Thyroid gland (tissue), 4 donors: ENCODE results near the gene MC5R. TPM values are rescaled to one million over a fixed set of nuclear protein-coding genes. Genes with fewer than 3 reads are reported as not detected.
"Not testable (repeated sequence)": the region's sequence is repeated elsewhere in the genome, so short reads cannot be mapped to it uniquely, and the experiment has no call there.

Source experiments
- DNase-seq, 2 donors: peaks; one replicate each; pipeline ENCODE4 v3.0.0-alpha.2; 2019
- H3K27ac ChIP-seq, 3 donors: fragments of 200-600 bp; sonication (generic); 1 replicate in 2 of 3; 2 replicates in 1 of 3; pipeline ENCODE4 v1.5.1; 2016 to 2019; ENCODE audit warnings: mild to moderate bottlenecking in 1 of 3, moderate library complexity in 1 of 3
- H3K27me3 ChIP-seq: fragments of 200-600 bp; sonication (generic); one replicate; pipeline ENCODE4 v1.5.1; 2019
- H3K36me3 ChIP-seq, 2 donors: fragments of 200-600 bp; sonication (generic); one replicate each; pipeline ENCODE4 v1.5.1; 2016 to 2019
- H3K4me1 ChIP-seq, 2 donors: fragments of 200-600 bp; sonication (generic); one replicate each; pipeline ENCODE4 v1.5.1; 2017 to 2019
- H3K4me3 ChIP-seq, 3 donors: fragments of 200-600 bp; sonication (generic); replicated peaks in 1 of 3; 1 replicate in 2 of 3; 2 replicates in 1 of 3; pipeline ENCODE4 v1.5.1; 2016; ENCODE audit warnings: mild to moderate bottlenecking in 1 of 3
- H3K9me3 ChIP-seq: fragments of 200-600 bp; sonication (generic); one replicate; pipeline ENCODE4 v1.5.1; 2017
- CTCF ChIP-seq, 6 experiments: fragments of 200-600 bp in 3 of 6; fragments of 450-650 bp in 3 of 6; sonication (generic) in 3 of 6; IDR thresholded peaks; one replicate each; pipeline ENCODE4 v1.5.1; 2016 to 2019; ENCODE audit warnings: antibody characterized with exemption in 6 of 6, mild to moderate bottlenecking in 2 of 6, inconsistent platforms in 1 of 6, moderate library complexity in 1 of 6
- POLR2A ChIP-seq, 2 donors: fragments of 450-650 bp; IDR thresholded peaks; one replicate each; pipeline ENCODE4 v1.6.1; 2017; ENCODE audit warnings: antibody characterized with exemption in 2 of 2, mild to moderate bottlenecking in 2 of 2, moderate library complexity in 1 of 2
- WGBS, 2 donors: methylation state at CpG; one replicate each; pipeline ENCODE4 v1.1.5; 2017; 5-methylcytosine and 5-hydroxymethylcytosine counted together
- intact Hi-C: fragments of 100-400 bp; cut with DNase I; formaldehyde crosslinking; loops from one replicate; pipeline ENCODE4 v1.15.1; 2023
- total RNA-seq, 4 donors: library from RNA; depleted of rRNA; stranded (reverse); fragments of >200 nt; gene quantifications; one replicate each; pipeline ENCODE4 v1.2.3, GENCODE V29; 2016

The MC5R gene
- total RNA-seq, 4 donors from 2014 or later: not detected

GRCh38 chr18:13835202-13835601 is 11.3 kb downstream of the MC5R start:
- 84 to 86% methylated on average over 6 of the region's 6 CpGs for WGBS, 2 donors
- TF ChIP-seq CTCF (IDR thresholded peaks at IDR 0.05) (no peak), POLR2A (IDR thresholded peaks at IDR 0.05) (no peak)
- DNase-seq: no peak
- no peak overlapping the region for H3K27ac ChIP-seq
- no peaks in the 10 kb centered on the region for H3K27me3 ChIP-seq
- H3K4me3 ChIP-seq: no peak overlapping the region
- intact Hi-C loops: no loop called here
- H3K36me3 ChIP-seq: no peaks in the 10 kb centered on the region
- H3K4me1 ChIP-seq: no peaks in the 10 kb centered on the region
- H3K9me3 ChIP-seq: no peaks in the 10 kb centered on the region

GRCh38 chr18:13836559-13836958 is 12.6 kb downstream of the MC5R start:
- no peaks in the 10 kb centered on the region for H3K36me3 ChIP-seq
- 95 to 98% methylated on average over 22 of the region's 22 CpGs for WGBS, 2 donors

GRCh38 chr18:13849791-13850190 is 25.8 kb downstream of the MC5R start:
- Histone ChIP-seq H3K27ac (no peak overlapping the region), H3K36me3 (no peaks in the 10 kb centered on the region), H3K9me3 (no peaks in the 10 kb centered on the region), H3K4me3 (no peak overlapping the region), H3K4me1 (no peaks in the 10 kb centered on the region), H3K27me3 (no peaks in the 10 kb centered on the region)
- WGBS, 2 donors: 89 to 96% methylated on average over 4 of the region's 4 CpGs
- intact Hi-C loops: no loop called here
- no peak for TF ChIP-seq CTCF (IDR thresholded peaks at IDR 0.05)
- no peak for TF ChIP-seq POLR2A (IDR thresholded peaks at IDR 0.05)
- no peak for DNase-seq

More at GRCh38 chr18:13836559-13836958, 12.6 kb downstream of the MC5R start:
- no peaks in the 10 kb centered on the region for H3K9me3 ChIP-seq
- intact Hi-C loops: no loop called here
- no peaks in the 10 kb centered on the region for H3K27me3 ChIP-seq
- DNase-seq: no peak
- TF ChIP-seq CTCF (IDR thresholded peaks at IDR 0.05) (no peak), POLR2A (IDR thresholded peaks at IDR 0.05) (no peak)
- no peak overlapping the region for H3K27ac ChIP-seq
- H3K4me1 ChIP-seq: no peaks in the 10 kb centered on the region
- H3K4me3 ChIP-seq: no peak overlapping the region

GRCh38 chr18:13862898-13863297 is 38.9 kb downstream of the MC5R start:
- intact Hi-C loops, H3K4me1 ChIP-seq: not testable (repeated sequence)
- WGBS, 2 donors: 4 to 33% methylated on average over 4 to 7 of the region's 7 CpGs

GRCh38 chr18:13868501-13869271 is 44.7 kb downstream of the MC5R start:
- Histone ChIP-seq H3K27ac (no peak overlapping the region), H3K4me1 (no peaks in the 10 kb centered on the region), H3K36me3 (no peaks in the 10 kb centered on the region), H3K27me3 (no peaks in the 10 kb centered on the region), H3K9me3 (no peaks in the 10 kb centered on the region), H3K4me3 (no peak overlapping the region)
- intact Hi-C loops: no loop called here
- WGBS, 2 donors: 2 to 4% methylated on average over 32 to 35 of the region's 51 CpGs
- TF ChIP-seq CTCF (IDR thresholded peaks at IDR 0.05): no peak
- no peak for TF ChIP-seq POLR2A (IDR thresholded peaks at IDR 0.05)
- no peak for DNase-seq

More at GRCh38 chr18:13862898-13863297, 38.9 kb downstream of the MC5R start:
- H3K27me3 ChIP-seq, H3K27ac ChIP-seq, H3K36me3 ChIP-seq, H3K9me3 ChIP-seq, DNase-seq, H3K4me3 ChIP-seq: not testable (repeated sequence)
